ENCODE data around the gene CGB5.
"Not testable (repeated sequence)": the region's sequence is repeated elsewhere in the genome, so short reads cannot be mapped to it uniquely, and the experiment has no call there.

DNA sequence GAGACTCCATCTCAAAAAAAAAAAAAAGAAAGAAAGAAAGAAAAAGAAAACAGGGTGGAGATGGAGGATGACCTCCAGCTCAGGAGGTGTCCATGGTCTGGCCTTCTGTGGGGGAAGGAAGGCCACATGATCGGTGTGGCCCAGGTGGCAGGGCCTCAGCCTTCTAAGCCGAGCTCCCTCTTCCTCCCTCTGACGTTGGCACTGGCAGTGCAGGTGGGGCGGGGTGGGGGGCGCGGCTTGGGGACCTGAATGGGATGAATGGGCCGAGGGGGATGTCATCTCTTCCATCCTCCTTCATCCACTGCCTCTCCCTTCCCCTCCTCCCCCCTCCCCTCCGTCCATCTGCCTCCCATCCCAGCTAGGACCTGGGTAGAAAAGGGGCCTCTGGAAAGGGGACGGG, 3.9 kb upstream of the CGB5 start:
- TF ChIP-seq POLR2A (IDR thresholded peaks at IDR 0.05; ENCODE audit: low read length); GATA1 (IDR thresholded peaks at IDR 0.05; ENCODE audit: low read depth, low read length): not testable (repeated sequence)

Data from erythroblast (primary cell).